ENCODE measurements around the gene ZSCAN22.

DNA sequence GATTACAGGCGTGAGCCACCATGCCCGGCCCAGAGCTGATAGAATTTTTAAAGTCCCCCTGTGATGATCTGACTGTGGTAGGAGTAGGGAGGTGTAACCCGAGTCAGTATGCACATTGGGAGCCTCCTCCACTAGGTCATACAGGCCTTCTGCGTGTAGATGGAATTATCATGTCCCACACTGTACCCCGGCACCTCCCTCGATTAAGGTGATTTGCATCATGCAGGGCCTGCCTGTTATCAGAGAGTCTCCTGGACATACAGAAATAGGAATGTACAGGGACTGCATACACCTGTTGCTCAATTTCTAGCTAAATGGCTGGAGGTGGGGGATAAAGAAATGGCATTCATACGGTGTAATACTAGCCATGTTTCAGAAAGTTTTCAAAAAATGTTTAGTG, 22.5 kb upstream of the ZSCAN22 start:
- TF ChIP-seq TAF1 (IDR thresholded peaks at IDR 0.05; ENCODE audit: low read depth) (no peak), EP300 (IDR thresholded peaks at IDR 0.05; ENCODE audit: borderline replicate concordance) (no peak), CREB1 (IDR thresholded peaks at IDR 0.05; ENCODE audit: low read depth) (no peak)
- TF ChIP-seq, protein P1, sequence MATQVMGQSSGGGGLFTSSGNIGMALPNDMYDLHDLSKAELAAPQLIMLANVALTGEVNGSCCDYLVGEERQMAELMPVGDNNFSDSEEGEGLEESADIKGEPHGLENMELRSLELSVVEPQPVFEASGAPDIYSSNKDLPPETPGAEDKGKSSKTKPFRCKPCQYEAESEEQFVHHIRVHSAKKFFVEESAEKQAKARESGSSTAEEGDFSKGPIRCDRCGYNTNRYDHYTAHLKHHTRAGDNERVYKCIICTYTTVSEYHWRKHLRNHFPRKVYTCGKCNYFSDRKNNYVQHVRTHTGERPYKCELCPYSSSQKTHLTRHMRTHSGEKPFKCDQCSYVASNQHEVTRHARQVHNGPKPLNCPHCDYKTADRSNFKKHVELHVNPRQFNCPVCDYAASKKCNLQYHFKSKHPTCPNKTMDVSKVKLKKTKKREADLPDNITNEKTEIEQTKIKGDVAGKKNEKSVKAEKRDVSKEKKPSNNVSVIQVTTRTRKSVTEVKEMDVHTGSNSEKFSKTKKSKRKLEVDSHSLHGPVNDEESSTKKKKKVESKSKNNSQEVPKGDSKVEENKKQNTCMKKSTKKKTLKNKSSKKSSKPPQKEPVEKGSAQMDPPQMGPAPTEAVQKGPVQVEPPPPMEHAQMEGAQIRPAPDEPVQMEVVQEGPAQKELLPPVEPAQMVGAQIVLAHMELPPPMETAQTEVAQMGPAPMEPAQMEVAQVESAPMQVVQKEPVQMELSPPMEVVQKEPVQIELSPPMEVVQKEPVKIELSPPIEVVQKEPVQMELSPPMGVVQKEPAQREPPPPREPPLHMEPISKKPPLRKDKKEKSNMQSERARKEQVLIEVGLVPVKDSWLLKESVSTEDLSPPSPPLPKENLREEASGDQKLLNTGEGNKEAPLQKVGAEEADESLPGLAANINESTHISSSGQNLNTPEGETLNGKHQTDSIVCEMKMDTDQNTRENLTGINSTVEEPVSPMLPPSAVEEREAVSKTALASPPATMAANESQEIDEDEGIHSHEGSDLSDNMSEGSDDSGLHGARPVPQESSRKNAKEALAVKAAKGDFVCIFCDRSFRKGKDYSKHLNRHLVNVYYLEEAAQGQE (IDR thresholded peaks at IDR 0.05; ENCODE audit: low read depth), result no peak
- TF ChIP-seq, protein P2, sequence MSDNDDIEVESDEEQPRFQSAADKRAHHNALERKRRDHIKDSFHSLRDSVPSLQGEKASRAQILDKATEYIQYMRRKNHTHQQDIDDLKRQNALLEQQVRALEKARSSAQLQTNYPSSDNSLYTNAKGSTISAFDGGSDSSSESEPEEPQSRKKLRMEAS (IDR thresholded peaks at IDR 0.05), result no peak
